SIG-M5 (cell line): ENCODE measurements around the gene MEGF11.

Experiments
- DNase-seq: peaks from one replicate; lab custom pipeline; 2025; lab: John Stamatoyannopoulos, UW

MEGF11 gene

DNA sequence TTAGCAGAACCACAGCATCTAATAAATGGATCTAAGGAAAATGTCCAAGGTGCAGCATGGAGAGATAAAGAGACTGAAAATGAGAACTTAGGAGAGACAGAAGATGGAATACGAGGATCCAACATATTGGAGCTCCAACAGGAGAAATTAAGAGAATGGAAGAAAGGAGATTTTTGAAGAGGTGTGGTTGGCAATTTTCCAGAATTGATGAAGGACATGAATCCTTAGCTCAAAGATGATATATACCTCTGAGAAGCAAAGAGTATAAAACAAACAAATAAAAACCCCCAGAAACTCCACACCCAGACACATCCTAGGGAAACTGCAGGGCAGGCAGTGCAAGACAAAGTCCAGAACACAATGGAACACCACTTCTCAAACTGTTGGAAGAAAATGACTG is 141.2 kb downstream of the MEGF11 start:
- DNase-seq, result no peak

DNA sequence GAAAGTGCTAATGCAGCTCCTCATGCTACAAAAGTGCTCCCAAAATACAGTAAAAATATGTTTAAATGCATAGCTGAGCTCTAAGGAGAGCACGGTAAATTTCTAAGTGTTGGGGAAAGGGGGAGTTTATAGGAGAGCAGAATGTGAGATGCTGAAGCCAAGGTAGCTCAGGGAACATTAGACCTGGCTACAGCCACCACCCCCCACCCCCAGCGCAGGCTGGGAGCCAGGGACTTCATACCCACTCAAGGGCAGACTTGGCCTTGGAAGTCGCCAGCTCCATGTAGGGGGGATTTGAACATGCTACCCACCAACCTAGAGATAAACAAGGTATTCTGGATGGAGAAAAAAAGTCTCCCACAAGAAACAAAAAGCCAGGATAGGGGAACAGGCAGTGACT is 142.2 kb downstream of the MEGF11 start:
- DNase-seq, result no peak

- DNase-seq, result no peak
Observed at GRCh38 chr15:66110864-66111263, 142.7 kb downstream of the MEGF11 start.

GRCh38 chr15:66109826-66110225 is 143.7 kb downstream of the MEGF11 start:
- no peak for DNase-seq

DNA sequence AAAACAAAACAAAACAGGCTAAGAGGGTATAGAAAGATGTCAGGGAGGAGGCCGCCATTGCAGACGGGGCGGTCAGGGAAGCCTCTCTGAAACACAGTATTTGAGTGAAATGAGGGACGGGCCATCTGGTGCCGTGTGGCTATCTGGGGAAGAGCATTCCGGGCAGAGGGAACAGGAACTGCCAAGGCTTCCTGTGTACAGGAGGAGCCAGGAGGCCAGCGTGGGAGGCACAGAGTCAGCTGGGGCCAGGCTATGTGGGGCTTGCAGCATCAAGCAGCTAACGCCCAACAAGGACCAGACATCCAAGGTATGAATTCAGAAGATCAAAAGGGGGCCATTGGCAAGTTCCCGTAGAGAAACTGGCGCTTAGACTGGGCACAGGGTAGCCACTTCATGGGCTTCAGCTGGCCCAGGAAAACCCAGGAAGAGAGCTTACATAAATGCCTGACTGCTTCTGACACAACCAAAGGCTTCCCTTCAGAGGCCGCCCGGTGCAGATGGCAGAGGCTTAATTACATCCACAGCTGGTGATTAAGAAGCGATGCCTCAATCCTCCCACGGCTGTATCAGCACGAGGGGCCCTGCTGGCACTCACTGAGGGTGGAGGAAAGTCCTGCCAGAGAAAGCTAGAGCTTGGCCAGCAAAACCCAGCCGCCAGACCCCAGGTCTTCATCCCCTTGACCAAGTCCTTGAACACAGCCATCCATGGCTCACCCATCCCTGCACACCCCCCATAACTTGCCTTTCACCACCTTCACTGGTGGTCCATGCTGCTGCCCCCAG is 144.9 kb downstream of the MEGF11 start:
- no peak for DNase-seq

GRCh38 chr15:66107070-66107469 is 146.5 kb downstream of the MEGF11 start:
- no peak for DNase-seq

DNA sequence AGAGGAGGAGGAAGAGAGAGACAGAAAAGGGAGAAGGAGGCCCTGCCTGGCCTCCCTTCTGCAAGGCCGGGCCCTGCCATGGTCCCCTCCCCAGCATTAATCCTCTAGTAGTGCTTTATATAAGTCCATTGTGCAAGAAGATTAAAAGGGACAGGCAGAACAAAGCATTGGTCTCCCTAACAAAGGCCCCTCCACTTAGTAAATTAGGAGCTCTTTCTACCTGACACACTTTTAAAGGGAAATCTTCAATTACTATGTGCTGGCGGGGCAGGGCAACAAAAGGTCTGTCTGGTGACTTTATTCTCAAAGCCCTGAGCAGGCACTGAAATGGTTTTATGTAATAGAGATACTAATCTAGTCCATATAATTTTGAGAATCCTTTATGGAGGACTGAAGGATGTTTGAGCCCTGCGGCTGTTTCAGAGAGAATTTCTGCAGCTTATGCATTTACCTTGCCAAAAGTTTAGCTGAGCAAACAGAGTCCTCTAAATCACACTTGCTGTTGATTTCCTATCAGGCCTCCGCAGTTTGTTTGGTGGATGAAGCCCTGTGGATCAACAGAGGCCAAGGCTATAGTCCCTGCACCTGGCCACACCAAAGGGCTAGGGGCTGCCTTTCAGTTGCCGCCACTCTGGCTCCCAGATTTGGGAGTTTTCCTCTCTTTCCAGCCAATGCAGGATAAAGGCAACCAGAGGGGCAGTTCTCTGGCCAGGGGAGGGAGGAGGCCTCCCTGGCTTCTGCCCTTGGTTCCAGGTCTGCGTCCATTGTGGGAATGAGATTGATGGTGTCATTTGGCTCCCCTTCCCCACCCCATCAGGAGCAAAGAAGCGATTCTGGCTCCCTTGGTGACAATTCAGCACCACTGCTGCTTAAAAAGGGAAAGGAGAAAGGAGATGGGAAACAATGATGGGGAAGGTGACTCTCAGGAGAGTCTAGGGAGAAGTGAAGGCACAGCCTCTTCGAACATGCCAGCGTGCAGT is 148.0 kb downstream of the MEGF11 start:
- no peak for DNase-seq

GRCh38 chr15:66103293-66103590 is 150.3 kb downstream of the MEGF11 start:
- no peak for DNase-seq

DNA sequence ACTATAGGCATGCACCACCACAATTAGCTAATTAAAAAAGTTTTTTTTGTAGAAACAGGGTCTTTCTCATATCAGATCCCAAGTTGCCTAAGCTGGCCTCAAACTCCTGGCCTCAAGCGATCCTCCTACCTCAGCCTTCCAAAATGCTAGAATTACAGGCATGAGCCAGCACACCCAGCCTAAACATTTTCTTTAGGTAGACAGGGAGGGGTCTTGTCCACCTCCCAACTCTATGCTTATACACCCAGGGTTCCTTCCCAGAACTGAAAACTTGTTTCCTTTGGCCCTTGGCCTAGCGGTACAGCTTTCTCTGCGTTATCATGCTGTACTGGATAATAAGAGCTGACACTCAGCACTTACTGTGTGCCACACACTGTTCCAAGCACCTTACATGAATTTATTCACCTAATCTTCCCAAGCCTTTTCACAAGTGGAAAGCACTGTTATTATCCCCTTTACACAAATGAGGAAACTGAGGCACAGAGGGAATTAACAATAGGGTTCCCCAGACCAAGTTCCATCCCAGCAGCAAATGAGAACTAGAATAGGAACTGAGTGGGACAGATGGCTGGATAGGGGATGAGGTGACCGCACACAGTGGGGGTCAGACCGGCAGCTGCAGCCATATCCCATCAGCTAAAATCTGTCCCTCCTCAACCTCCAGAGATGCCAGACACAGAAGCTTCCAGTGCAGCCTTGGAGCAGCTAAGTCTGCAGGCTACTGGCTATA is 150.8 kb downstream of the MEGF11 start:
- DNase-seq, result no peak

DNA sequence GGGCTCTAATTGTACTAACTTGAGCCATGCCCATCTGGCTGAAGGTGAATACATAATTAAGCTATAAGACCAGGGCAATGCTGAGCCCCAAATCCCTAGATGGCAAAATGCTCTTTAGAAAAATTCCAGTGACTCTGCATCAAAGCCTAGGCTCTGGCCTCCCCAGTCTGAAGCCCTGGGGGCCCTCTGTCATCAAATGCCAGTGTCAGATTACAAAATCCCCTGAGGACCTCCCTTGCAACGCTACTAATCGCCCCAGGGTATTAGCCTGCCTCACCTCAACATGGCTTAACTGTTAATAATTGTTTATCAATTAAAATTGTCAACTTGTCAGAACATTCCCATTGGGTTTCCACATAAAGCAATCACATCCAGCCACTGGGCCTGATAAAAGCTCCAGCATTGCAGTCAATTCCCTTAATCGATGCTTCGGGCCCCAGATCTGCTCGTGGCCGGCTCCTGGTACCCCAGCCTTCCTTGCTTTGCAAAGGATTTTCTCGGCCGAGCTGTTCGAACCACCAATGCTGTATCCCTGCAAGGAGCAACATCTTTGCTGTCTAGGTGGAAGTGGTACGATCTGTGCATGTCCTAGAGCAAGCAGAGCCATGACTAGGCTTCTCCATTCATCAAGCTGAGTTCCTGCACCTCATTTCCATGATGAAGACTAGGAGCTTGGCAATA is 151.7 kb downstream of the MEGF11 start:
- no peak for DNase-seq

GRCh38 chr15:66100761-66101160 is 152.8 kb downstream of the MEGF11 start:
- DNase-seq, result no peak

GRCh38 chr15:66099950-66100671 is 153.4 kb downstream of the MEGF11 start:
- no peak for DNase-seq

GRCh38 chr15:66098022-66098363 is 155.6 kb downstream of the MEGF11 start:
- DNase-seq, result no peak

DNA sequence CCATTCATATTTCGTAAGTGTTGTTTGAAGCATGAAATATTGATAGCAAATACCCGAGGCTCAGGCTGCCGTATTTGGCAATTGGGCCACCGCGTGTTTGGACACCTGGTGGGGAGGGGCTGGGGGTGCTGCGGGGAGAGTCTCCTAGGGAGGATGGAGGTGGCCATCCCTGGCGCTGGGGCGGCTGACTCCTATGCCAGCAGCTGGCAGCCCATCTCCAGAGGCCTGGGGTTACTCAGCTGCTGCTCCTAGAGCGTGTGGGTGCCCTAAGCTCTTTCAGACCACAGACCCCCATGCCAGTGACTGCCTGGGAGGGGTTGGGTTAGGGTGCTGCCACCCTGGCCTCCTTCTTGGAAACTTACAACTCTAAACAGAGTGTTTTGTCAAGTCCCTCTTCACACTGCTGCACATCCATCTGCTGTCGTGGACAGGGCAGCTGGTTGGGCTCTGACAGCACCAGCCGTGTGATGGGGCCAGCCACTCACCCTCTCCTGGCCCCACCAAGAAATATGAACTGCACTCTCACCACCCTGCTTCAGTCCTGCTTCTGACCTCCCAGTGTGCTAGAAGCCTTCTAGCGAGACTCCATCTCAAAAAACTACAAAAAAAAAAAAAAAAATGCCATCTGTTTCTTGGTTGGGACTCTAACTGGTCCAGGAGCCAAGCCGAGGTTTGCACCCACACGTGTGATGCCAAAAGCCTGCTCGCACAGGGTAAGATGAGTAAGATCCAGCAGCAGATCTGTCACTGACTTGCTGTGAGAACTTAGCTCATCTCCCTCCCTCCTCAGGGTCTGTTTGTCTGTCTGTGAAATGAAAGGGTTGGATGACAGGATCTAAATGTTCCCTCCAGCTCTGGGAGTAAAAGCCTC is 156.2 kb downstream of the MEGF11 start:
- no peak for DNase-seq

GRCh38 chr15:66096688-66097058 is 156.9 kb downstream of the MEGF11 start:
- no peak for DNase-seq

GRCh38 chr15:66095871-66096687 is 157.5 kb downstream of the MEGF11 start:
- DNase-seq, result no peak

DNA sequence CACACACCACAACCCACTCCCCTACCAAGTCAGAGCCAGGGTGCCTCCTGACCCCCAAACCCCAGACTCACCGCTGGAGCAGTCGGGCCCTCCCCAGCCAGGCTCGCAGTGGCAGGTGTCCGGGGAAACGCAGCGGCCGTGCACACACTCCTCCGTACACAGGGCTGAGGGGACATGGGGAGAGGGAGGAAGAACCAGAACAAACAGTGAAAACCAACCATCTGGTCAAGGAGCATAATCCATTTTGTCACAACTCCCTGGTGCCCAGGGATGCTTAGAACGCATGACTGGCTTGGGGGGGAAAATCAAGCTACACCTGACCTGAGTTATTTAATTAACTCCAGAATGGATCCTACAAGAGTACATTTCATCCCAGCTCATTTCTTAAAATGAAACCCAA is 159.2 kb downstream of the MEGF11 start:
- no peak for DNase-seq

GRCh38 chr15:66092053-66093016 is 161.2 kb downstream of the MEGF11 start:
- no peak for DNase-seq
